GM18868 (cell line): ENCODE data around the gene SAMD11.
"Not testable (repeated sequence)": the region's sequence is repeated elsewhere in the genome, so short reads cannot be mapped to it uniquely, and the experiment has no call there.

Experiments
- ATAC-seq: cut with Tn5 transposase; IDR thresholded peaks from one replicate; pipeline ENCODE4 v1.9.1; 2021; ENCODE audit warnings: mild to moderate bottlenecking, moderate library complexity; ENCODE audit not compliant: unreplicated experiment

The SAMD11 gene

GRCh38 chr1:942864-943533 is 19.3 kb downstream of the SAMD11 start:
- ATAC-seq, result no peak

GRCh38 chr1:943545-944340 is 20.0 kb downstream of the SAMD11 start:
- no peak for ATAC-seq

GRCh38 chr1:944341-945325 is 20.9 kb downstream of the SAMD11 start:
- ATAC-seq, result no peak

- ATAC-seq, result no peak
These were observed 22.2 kb downstream of the SAMD11 start for GRCh38 chr1:945688-946556.

- not testable (repeated sequence) for ATAC-seq
These were observed 23.1 kb downstream of the SAMD11 start for GRCh38 chr1:946811-947210.

GRCh38 chr1:947958-948357 is 24.2 kb downstream of the SAMD11 start:
- ATAC-seq, result no peak

- no peak for ATAC-seq
These were observed 26.5 kb downstream of the SAMD11 start for GRCh38 chr1:950268-950667.

GRCh38 chr1:950881-951280 is 27.2 kb downstream of the SAMD11 start:
- ATAC-seq, result no peak

- no peak for ATAC-seq
These were observed 27.6 kb downstream of the SAMD11 start for GRCh38 chr1:951364-951763.

GRCh38 chr1:952201-952600 is 28.5 kb downstream of the SAMD11 start:
- no peak for ATAC-seq

GRCh38 chr1:952603-953002 is 28.9 kb downstream of the SAMD11 start:
- ATAC-seq, result no peak

- no peak for ATAC-seq
These were observed 30.0 kb downstream of the SAMD11 start for GRCh38 chr1:953524-954320.

GRCh38 chr1:954927-955326 is 31.2 kb downstream of the SAMD11 start:
- ATAC-seq, result no peak

GRCh38 chr1:955474-955873 is 31.8 kb downstream of the SAMD11 start:
- ATAC-seq, result no peak

- no peak for ATAC-seq
These were observed 32.9 kb downstream of the SAMD11 start for GRCh38 chr1:956636-957035.

- ATAC-seq, result peak; percentile 76
These were observed 35.4 kb downstream of the SAMD11 start, which contains the start of gene NOC2L for GRCh38 chr1:958823-959730. Gene NOC2L (minus strand): TSS chr1:959256. CDS start chr1:959240, 16 bp downstream.

GRCh38 chr1:959731-960362 is 36.1 kb downstream of the SAMD11 start:
- no peak for ATAC-seq
